IMR-90 (cell line): Measurements from ENCODE around the gene RYR2. TPM values are rescaled to one million over a fixed set of nuclear protein-coding genes. Genes with fewer than 3 reads are reported as not detected.

Source experiments
- ATAC-seq: fragments of 200-7000 bp; cut with Tn5 transposase; 2 replicates; pipeline ENCODE4 v1.9.1; 2020; ENCODE audit warnings: low read depth, mild to moderate bottlenecking, moderate library complexity
- BruUV-seq: library from RNA; stranded (reverse); fragments of 400-500 nt; replicated peaks from 2 replicates; lab custom pipeline; 2021; lab: Mats Ljungman, UMichigan
- CTCF ChIA-PET: fragments of 300-600 bp; formaldehyde crosslinking; extraction: SDS; loops from one replicate; lab custom pipeline; 2021; ENCODE audit warnings: antibody characterized with exemption; lab: Yijun Ruan, JAX
- POLR2A ChIA-PET: fragments of 300-600 bp; sonication (Branson Sonifier 250); formaldehyde crosslinking; loops from one replicate; lab custom pipeline; 2022; ENCODE audit warnings: antibody characterized with exemption; ENCODE audit not compliant: unreplicated experiment; lab: Charles Lee
- DNase-seq: peaks from one replicate; pipeline ENCODE4 v3.0.0; 2013
- H2AFZ ChIP-seq: replicated peaks from 2 replicates; pipeline ENCODE3; 2013; ENCODE audit warnings: low read length, mild to moderate bottlenecking; ENCODE audit not compliant: poor library complexity
- H2AK5ac ChIP-seq: 2 replicates; pipeline ENCODE4 v1.6.1; 2013; ENCODE audit warnings: low read depth, low read length, inconsistent platforms
- H2AK9ac ChIP-seq: replicated peaks from 2 replicates; pipeline ENCODE3; 2013; ENCODE audit warnings: mild to moderate bottlenecking, low read depth, low read length, moderate library complexity; ENCODE audit not compliant: poor library complexity
- H2BK120ac ChIP-seq: 2 replicates; pipeline ENCODE4 v1.6.1; 2013; ENCODE audit warnings: low read depth, low read length, inconsistent platforms
- H2BK15ac ChIP-seq: 3 replicates; pipeline ENCODE4 v1.6.1; 2013; ENCODE audit warnings: low read depth, low read length, inconsistent platforms
- H2BK20ac ChIP-seq: 2 replicates; pipeline ENCODE4 v1.6.1; 2013; ENCODE audit warnings: low read depth, mild to moderate bottlenecking, inconsistent platforms, low read length, moderate library complexity
- H2BK5ac ChIP-seq: 2 replicates; pipeline ENCODE4 v1.6.1; 2013; ENCODE audit warnings: mild to moderate bottlenecking, low read depth, low read length, inconsistent platforms; ENCODE audit not compliant: poor library complexity, severe bottlenecking
- H3K14ac ChIP-seq: replicated peaks from 2 replicates; pipeline ENCODE4 v1.6.1; 2013; ENCODE audit warnings: low read depth, low read length, inconsistent platforms
- H3K18ac ChIP-seq: 2 replicates; pipeline ENCODE4 v1.6.1; 2013; ENCODE audit warnings: low read depth, low read length, control low read depth
- H3K23ac ChIP-seq: 2 replicates; pipeline ENCODE4 v1.6.1; 2013; ENCODE audit warnings: low read depth, low read length, inconsistent platforms
- H3K27ac ChIP-seq: 2 replicates; pipeline ENCODE4 v1.5.1; 2013; ENCODE audit warnings: mild to moderate bottlenecking, control low read depth, low read length; ENCODE audit not compliant: insufficient read depth
- H3K27me3 ChIP-seq: 2 replicates; pipeline ENCODE4 v1.6.1; 2013; ENCODE audit warnings: low read length; ENCODE audit not compliant: control insufficient read depth, insufficient read depth
- H3K36me3 ChIP-seq: 2 replicates; pipeline ENCODE4 v1.6.1; 2013; ENCODE audit warnings: low read length, mixed read lengths; ENCODE audit not compliant: control insufficient read depth, insufficient read depth
- H3K4ac ChIP-seq: 2 replicates; pipeline ENCODE4 v1.6.1; 2013; ENCODE audit warnings: low read depth, low read length, inconsistent platforms
- H3K4me1 ChIP-seq: 2 replicates; pipeline ENCODE4 v1.6.1; 2013; ENCODE audit warnings: low read length, mixed read lengths; ENCODE audit not compliant: control insufficient read depth, insufficient read depth
- H3K4me2 ChIP-seq: 2 replicates; pipeline ENCODE4 v1.6.1; 2013; ENCODE audit warnings: low read depth, mild to moderate bottlenecking, control low read depth, low read length, moderate library complexity
- H3K4me3 ChIP-seq: 2 replicates; pipeline ENCODE4 v1.5.1; 2013; ENCODE audit warnings: low read depth, mild to moderate bottlenecking, control low read depth, low read length, moderate library complexity; ENCODE audit not compliant: insufficient read depth
- H3K56ac ChIP-seq: 2 replicates; pipeline ENCODE4 v1.6.1; 2013; ENCODE audit warnings: low read length, inconsistent platforms; ENCODE audit not compliant: insufficient read depth; ENCODE audit errors: extremely low read depth
- H3K79me1 ChIP-seq, 2 experiments: 2 replicates each; pipeline ENCODE4 v1.6.1; 2013; ENCODE audit warnings: low read length in 2 of 2, inconsistent platforms in 1 of 2, low read depth in 1 of 2
- H3K9ac ChIP-seq: 2 replicates; pipeline ENCODE4 v1.6.1; 2013; ENCODE audit warnings: low read depth, low read length, control low read depth
- H3K9me1 ChIP-seq: 2 replicates; pipeline ENCODE4 v1.6.1; 2013; ENCODE audit warnings: low read length, inconsistent platforms; ENCODE audit not compliant: insufficient read depth
- H3K9me3 ChIP-seq: 2 replicates; pipeline ENCODE4 v1.6.1; 2013; ENCODE audit warnings: low read length; ENCODE audit not compliant: control insufficient read depth, insufficient read depth
- H4K20me1 ChIP-seq: 2 replicates; pipeline ENCODE4 v1.6.1; 2013; ENCODE audit warnings: low read length, inconsistent platforms; ENCODE audit not compliant: insufficient read depth
- H4K5ac ChIP-seq: 2 replicates; pipeline ENCODE4 v1.6.1; 2013; ENCODE audit warnings: mild to moderate bottlenecking, low read depth, low read length, control low read depth
- H4K8ac ChIP-seq, 2 experiments: 2 replicates each; pipeline ENCODE4 v1.6.1; 2013; ENCODE audit warnings: low read depth in 2 of 2, low read length in 2 of 2, control low read depth in 1 of 2, inconsistent platforms in 1 of 2
- H4K91ac ChIP-seq: 2 replicates; pipeline ENCODE4 v1.6.1; 2013; ENCODE audit warnings: low read depth, low read length, inconsistent platforms; ENCODE audit not compliant: insufficient read depth
- BHLHE40 ChIP-seq: fragments of 150-350 bp; IDR thresholded peaks from 2 replicates; pipeline ENCODE4 v1.6.1; 2016; ENCODE audit warnings: mild to moderate bottlenecking, low read depth, low read length
- CTCF ChIP-seq: conservative IDR thresholded peaks from 2 replicates; pipeline ENCODE4 v1.5.1; 2012; ENCODE audit warnings: mild to moderate bottlenecking, low read depth, low read length, improper control_type of control experiment
- POLR2A ChIP-seq: IDR thresholded peaks from 2 replicates; pipeline ENCODE4 v1.6.1; 2012; ENCODE audit warnings: mild to moderate bottlenecking, low read depth, low read length
- SMC3 ChIP-seq: fragments of 150-350 bp; IDR thresholded peaks from 2 replicates; pipeline ENCODE4 v1.6.1; 2016; ENCODE audit warnings: low read depth, mild to moderate bottlenecking, antibody characterized with exemption, low read length, moderate library complexity
- WGBS, 2 experiments: methylation state at CpG; one replicate each; pipeline versions ENCODE4 v1.1.5 to v1.1.7; 2013; ENCODE audit warnings: missing lambda C conversion rate in 2 of 2; ENCODE audit not compliant: insufficient read length in 1 of 2; ENCODE audit errors: extremely low coverage in 2 of 2; 5-methylcytosine and 5-hydroxymethylcytosine counted together
- dilution Hi-C: fragments of 300-500 bp; cut with HindIII; formaldehyde crosslinking; loops from one replicate; pipeline ENCODE4 v1.14.3; 2018; ENCODE audit warnings: low sequenced_read_pairs; ENCODE audit not compliant: unreplicated experiment
- in situ Hi-C: fragments of 300-500 bp; cut with MboI; formaldehyde crosslinking; loops from 3 replicates; pipeline ENCODE4 v1.14.3; 2019; ENCODE audit warnings: low sequenced_read_pairs, inconsistent platforms, mixed read lengths
- intact Hi-C: fragments of 100-400 bp; cut with micrococcal nuclease; formaldehyde crosslinking; loops from 2 replicates; pipeline ENCODE4 v1.10.0; 2022
- polyA plus RNA-seq, 3 experiments: library from polyadenylated mRNA; depleted of rRNA; stranded (reverse); fragments of >200 nt; gene quantifications; 2 replicates each; pipeline ENCODE4 v1.2.3, GENCODE V29; 2012; ENCODE audit warnings: low replicate concordance in 1 of 3
- total RNA-seq: library from RNA; depleted of rRNA; stranded (reverse); fragments of >200 nt; gene quantifications from 2 replicates; pipeline ENCODE4 v1.2.3, GENCODE V29; 2012
- TF ChIP-seq, protein P1 (sequence below): fragments of 150-350 bp; IDR thresholded peaks from 2 replicates; pipeline ENCODE4 v1.6.1; 2016; ENCODE audit warnings: low read depth, mild to moderate bottlenecking, low read length, moderate library complexity, borderline replicate concordance

The RYR2 gene
- total and polyA plus RNA-seq, 2 of the 4 experiments (the other 2 are of a cell fraction) = not detected

DNA sequence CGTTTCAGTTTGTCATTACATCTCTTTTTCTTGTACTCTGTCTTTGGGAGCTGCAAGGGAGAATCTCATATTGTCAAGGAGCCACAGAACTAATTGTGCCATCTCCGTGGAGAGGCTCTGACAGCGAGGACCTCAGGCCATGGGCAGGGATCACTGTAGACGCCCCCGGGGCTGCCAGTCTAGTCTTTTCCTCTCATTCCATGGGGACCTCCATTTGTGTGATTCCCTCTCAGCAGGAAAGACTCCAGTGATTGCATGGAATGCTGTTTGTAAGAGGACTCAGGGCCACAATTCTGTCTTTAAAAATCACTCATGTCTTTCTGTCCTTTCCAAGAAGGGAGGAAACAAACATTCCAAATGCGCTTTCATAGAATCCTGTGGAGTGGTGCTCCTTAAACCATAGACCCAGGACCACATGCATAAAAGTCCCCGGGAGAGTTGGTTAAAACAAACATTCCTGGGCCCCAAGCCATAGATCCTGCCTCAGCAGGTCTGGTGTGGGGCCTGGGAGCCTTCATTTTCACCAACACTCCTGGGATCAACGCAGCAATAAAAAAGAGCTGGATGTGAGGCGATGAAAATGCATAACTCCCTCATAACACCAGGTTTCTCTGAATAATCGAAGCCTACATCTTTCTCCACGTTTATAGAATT is 744.2 kb downstream of the RYR2 start:
- H3K4ac ChIP-seq = no peak overlapping the region
- H3K56ac ChIP-seq = no peak overlapping the region
- intact Hi-C loops = no loop called here
- H3K27me3 ChIP-seq = no peaks in the 10 kb centered on the region
- H3K18ac ChIP-seq = no peak overlapping the region
- no TSS peak for BruUV-seq
- H2AK5ac ChIP-seq = no peak overlapping the region
- TF ChIP-seq BHLHE40 (no peak), POLR2A (no peak), CTCF (no peak), SMC3 (no peak)
- TF ChIP-seq, protein P1, sequence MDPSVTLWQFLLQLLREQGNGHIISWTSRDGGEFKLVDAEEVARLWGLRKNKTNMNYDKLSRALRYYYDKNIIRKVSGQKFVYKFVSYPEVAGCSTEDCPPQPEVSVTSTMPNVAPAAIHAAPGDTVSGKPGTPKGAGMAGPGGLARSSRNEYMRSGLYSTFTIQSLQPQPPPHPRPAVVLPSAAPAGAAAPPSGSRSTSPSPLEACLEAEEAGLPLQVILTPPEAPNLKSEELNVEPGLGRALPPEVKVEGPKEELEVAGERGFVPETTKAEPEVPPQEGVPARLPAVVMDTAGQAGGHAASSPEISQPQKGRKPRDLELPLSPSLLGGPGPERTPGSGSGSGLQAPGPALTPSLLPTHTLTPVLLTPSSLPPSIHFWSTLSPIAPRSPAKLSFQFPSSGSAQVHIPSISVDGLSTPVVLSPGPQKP = no peak
- H2AFZ ChIP-seq = no peak overlapping the region
- no peak overlapping the region for H4K5ac ChIP-seq
- no peak overlapping the region for H3K14ac ChIP-seq
- H3K36me3 ChIP-seq = no peaks in the 10 kb centered on the region
- CTCF ChIA-PET = no interaction called here
- H2BK5ac ChIP-seq = no peak overlapping the region
- POLR2A ChIA-PET = no interaction called here
- H4K20me1 ChIP-seq = no peaks in the 10 kb centered on the region
- H3K4me2 ChIP-seq = no peak overlapping the region
- ATAC-seq (no peak), DNase-seq (no peak)
- no peaks in the 10 kb centered on the region for H3K9me1 ChIP-seq
- no peak overlapping the region for H2BK20ac ChIP-seq
- H2AK9ac ChIP-seq = no peak overlapping the region
- no peak overlapping the region for H3K4me3 ChIP-seq
- no peak overlapping the region for H3K9ac ChIP-seq
- in situ Hi-C loops = no loop called here
- WGBS, 2 experiments = 87% methylated on average over 3 of the region's 11 CpGs; no CpG with 5 or more reads in 1 of the 2 experiments
- no peak overlapping the region for H2BK120ac ChIP-seq
- H3K9me3 ChIP-seq = peaks cover 6% of the 10 kb centered on the region; the same call in 1 of the 2 replicates
- no peak overlapping the region for H4K91ac ChIP-seq
- no peak overlapping the region for H2BK15ac ChIP-seq
- dilution Hi-C loops = no loop called here
- H3K27ac ChIP-seq = no peak overlapping the region
- H3K23ac ChIP-seq = no peak overlapping the region
- H4K8ac ChIP-seq = no peak overlapping the region
- no peaks in the 10 kb centered on the region for H3K79me1 ChIP-seq
- no peaks in the 10 kb centered on the region for H3K4me1 ChIP-seq
